GM21360 (cell line): ENCODE data around the gene IFIH1.

ENCODE experiments used
- ATAC-seq: cut with Tn5 transposase; IDR thresholded peaks from one replicate; pipeline ENCODE4 v1.9.1; 2021; ENCODE audit warnings: mild to moderate bottlenecking, moderate library complexity; ENCODE audit not compliant: unreplicated experiment

Gene IFIH1

DNA sequence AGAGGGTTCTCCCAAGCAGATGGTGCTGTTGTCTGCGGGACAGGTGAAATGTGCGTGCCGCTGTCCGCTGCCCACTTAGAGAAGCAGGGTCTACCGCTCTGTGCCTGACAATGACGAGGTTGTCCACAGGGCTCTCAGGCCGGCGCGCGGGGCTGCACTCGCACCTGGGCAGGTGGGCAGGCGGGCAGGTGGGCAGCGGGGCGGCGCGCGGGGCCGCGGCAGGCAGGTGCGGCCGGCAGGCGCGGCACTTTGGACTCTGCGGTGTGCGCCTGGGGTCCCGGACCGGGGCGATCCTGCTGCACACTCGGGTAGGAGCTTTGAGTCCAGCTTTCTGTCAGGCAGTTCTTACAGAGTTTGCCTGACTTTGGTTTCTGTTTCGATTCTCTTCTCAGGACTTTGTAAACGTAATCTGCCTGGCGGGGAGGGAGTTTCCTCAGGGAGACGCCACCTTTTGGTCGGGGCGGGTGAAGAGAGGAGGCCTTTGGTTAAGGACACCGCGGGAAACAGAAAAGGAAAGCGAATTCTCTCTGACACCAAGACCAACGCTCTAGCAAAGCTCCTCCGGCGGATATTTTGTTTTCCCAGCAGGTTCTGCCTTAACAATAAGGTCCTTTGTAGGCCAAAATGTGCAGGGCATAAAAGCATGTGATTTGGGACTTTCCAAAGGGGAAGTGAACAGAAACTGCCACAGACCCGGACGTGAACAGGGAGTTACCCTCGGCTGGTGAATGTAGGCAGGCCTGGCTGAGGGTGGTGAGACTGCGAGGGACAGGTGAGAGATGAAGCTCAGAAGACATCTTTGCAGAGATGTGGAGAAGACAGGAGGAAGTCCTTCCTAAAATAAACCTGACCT, at the start of gene IFIH1:
Gene IFIH1, minus strand, starts transcription at position 357 of the 853 bp plus-strand sequence. CDS start 377 bp downstream, outside the sequence.
- peak; percentile 85 for ATAC-seq

DNA sequence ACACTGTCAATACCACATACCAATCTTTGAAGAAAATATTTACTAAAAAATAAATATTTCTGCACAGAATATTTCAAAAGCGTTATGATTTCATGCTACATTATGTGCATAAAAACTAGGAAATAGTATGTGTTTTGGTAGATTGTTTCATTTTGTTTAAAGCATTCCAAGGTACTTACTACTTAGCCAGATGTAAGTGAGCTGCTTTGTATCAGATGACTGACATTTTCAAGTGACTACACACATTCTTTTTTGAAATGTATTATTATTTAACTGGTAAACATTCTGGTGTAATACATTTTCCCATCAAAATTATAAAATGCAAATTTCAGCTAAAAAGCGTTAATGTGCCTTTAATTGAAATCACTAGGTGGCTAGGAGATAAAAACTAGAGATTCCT, 46.9 kb upstream of the IFIH1 start:
- no peak for ATAC-seq

DNA sequence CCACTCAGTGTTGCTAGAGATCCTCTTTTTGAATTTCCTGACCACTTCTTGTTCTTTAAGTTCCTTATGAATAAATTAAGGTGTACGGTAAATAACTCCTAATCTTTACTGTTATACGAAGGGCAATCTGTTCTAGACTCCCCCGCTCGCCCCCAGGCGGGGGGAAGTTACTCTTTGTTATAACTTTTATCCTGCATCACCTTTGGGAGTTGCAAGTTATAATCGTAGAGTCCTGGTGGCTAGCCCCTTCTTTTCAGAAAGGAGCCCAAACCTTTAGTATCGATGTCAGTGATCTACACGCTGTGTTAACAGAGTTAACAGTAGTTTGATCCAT, 26.1 kb upstream of the IFIH1 start:
- no peak for ATAC-seq

DNA sequence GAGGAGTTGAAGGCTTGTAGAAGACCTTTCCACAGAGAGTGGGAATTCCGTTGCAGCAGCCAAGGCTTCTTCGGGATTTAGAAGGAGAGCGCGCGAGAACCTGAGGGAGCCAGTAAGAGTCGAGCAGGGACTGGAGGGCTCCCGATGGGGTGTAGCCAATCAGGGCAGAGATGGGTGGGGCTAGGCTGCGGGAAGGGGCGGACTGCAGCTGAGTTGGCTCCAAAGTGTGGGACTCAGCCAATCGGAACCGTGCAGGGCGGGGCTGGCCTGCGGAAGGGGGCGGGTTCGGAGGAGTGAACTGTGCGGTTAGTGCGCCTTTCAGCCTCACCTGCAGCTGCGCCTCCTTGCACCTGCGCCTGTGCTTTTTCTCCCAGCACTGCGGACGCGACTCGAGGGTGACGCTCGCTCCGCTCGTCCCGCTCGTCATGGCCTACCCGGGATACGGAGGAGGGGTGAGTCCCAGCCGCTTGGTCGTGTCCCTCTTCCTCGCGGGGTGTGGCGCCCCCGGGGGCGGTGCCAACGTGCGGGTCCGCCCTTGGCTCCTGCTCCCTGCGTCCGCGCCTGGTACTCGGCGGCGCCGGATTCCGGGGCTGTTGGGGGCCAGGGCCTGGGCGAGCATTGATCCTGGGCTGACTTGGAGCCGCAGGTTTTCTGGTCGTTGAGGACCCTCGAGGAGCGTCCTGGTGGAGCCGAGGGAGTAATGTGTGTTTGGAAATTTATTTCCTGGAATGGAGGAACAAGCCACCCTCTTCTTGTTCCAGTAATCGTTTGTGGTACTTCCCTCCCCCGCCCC, 25.5 kb upstream of the IFIH1 start, which contains the start of gene GCA:
Gene GCA, plus strand, starts transcription at position 309 of the 793 bp plus-strand sequence. Its CDS starts 117 bp downstream, at position 426.
- peak; percentile 98 for ATAC-seq

DNA sequence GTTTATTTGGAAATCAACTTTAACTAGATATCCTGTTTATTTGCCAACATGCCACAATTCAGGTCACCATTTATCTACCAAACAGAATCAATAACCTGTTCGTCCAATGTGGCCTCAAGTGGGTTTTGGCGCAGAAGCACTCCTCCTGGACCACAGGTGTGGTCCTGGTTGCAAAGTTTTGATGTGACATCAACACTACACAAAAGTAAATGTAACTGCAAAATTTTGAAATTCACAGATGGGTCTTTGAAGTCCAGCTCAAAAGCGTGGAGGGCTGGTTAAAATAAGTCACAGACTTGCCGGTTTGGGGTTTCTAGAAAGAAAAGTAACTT, 25.0 kb upstream of the IFIH1 start:
- ATAC-seq, result no peak

DNA sequence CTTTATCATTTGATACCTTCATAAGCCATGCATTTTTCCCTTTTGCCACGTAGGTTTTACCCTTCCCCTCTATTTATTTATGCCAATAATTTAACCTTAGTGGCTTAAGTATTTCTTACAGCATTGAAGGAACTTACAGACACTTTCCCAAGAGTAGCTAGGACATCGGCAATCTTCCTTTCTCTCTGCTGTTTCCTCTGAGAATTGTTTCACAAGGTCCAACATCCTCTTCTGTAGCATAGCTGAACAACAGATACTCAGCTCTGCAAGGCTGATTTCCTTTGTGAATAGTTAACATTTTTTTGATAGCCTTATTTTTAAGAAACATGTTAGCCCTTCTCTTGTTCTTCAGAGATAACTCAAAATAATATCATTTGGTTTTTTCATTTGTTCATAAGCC, 24.4 kb upstream of the IFIH1 start:
- ATAC-seq, result no peak

DNA sequence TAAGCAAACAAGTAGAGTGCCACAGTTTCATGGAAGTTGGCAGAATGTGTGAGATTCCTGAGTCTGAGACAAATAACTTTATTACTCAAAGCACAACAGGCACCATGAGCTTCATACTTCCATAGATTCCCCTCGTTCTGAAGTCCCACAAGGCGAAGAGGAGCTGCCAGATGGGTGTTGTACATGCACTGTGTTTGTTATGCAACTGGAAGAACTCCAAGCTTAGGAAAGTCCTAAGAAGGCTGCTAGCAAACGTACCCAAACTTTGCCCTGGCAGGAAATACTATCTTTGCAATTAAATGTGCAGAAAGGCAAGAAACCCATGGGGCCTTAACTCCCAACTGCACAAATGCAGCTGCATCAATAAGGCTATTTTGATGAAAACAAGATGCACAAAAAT, 23.8 kb upstream of the IFIH1 start:
- ATAC-seq, result no peak

DNA sequence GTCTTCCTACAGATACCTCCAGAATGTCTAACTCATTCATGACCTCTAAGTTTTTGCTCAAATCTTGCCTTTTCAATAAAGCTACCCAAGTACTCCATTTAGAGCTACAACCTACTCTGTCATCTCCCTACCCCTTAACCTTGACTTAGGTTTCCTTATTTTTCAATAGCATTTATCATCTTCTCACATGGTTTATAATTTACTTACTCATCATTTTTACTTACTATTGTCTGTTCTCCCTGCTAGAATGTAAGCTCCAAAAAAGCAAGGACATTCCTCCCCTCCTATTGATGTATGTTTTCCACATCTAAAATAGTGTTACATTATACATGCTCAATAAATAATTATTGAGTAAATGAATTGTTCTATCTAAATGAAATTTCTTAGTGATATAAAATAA, 22.3 kb upstream of the IFIH1 start:
- ATAC-seq, result no peak

DNA sequence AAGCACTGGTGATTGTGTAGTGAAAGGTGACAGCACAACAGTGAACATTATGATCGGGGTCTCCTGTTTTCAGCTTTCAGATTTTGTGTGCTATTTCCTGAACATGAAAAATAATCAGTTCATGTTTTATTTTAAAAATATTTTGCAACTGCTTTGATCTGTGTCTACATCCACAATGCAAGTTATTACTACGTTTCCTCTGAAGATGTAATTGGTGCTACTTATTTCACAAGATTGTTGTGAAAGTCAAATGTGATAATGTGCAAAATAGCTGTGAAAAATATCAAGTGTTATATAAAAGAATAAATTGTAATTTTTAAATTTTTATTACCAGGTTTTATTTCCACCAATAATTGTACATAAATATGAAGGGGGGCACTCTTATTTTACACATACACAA, 19.4 kb upstream of the IFIH1 start:
- ATAC-seq, result no peak

DNA sequence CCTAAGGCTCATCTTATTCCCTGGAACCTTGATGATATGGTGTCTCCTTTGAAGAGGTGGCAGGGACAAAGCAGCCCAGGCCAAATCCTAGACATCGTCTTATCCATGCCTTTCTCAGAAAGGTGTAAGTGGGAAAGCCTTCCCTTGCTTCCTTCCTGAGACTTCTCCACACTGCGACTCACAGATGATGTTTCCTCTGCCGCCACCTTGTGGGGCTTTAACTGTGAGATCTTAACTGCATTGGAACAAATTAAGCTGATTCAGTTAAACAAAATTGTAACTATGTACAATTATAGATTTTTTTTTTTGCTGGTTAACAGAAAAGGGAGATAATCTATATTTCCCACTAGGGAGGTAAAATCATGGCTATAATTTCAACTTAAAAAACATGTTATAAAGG, 15.5 kb upstream of the IFIH1 start:
- ATAC-seq, result peak; percentile 64

DNA sequence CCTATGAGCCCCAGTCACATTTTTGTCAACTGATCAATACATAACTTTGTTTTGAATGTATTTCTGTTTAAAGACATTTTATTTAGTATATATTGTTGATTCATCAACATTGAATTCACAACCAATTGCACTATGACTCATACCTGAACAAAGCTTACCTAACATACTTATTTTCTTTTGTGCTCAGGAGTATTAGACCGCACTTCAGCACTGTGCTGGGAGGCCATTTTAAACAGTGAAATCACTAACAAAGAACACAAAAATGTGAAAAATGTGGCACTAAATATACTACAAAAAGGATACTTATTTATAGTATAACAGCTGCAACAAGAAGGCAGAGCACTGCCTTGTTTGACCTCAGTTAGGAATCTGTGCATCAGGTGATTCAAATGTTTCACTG, 12.4 kb upstream of the IFIH1 start:
- ATAC-seq, result no peak

DNA sequence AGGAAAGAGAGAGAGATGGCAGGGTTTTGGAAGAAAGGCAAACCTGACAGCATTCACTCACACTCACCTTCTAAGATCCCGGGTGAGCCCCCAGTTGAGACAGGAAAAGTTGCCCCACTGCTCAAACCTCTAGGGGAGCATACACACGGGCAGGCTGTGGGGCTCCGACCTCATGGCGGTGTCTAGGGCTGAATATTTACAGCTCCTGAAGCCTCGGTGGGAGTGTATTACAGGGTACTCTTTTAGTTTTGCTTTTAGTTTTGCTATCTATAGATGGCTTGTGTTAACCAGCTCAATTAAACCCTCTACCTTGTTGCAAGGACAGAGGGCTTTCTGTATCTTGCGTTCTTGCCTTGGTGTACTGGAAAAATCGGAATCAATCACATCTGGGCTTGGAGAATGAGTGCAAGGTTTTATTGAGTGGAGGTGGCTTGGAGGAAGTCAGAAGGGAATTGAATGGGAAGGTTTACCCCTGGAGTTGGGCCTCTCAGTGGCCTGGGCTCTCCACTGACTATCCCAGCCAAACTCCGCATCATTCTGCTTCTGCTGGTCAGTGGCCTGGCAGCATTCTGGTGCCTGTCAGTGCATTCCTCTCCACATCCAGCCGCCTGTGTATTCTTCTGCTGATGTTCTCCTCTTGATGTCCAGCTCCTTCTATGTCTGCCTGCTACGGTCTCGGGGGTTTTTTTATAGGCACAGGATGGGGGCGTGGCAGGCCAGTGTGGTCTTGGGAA, 10.1 kb upstream of the IFIH1 start:
- peak; percentile 72 for ATAC-seq

DNA sequence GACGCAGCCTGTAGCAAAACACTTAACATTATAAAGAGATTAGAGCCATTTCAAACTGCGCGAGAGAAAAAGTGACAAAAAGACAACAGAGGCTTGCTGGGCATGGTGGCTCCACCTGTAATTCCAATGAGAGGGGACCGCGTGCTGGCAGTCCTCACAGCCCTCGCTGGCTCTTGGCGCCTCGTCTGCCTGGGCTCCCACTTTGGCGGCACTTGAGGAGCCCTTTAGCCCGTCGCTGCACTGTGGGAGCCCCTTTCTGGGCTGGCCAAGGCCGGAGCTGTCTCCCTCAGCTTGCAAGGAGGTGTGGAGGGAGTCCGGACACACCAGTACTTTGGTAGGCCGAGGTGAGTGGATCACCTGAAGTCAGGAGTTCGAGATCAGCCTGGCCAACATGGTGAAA, 9.3 kb upstream of the IFIH1 start:
- ATAC-seq, result no peak

DNA sequence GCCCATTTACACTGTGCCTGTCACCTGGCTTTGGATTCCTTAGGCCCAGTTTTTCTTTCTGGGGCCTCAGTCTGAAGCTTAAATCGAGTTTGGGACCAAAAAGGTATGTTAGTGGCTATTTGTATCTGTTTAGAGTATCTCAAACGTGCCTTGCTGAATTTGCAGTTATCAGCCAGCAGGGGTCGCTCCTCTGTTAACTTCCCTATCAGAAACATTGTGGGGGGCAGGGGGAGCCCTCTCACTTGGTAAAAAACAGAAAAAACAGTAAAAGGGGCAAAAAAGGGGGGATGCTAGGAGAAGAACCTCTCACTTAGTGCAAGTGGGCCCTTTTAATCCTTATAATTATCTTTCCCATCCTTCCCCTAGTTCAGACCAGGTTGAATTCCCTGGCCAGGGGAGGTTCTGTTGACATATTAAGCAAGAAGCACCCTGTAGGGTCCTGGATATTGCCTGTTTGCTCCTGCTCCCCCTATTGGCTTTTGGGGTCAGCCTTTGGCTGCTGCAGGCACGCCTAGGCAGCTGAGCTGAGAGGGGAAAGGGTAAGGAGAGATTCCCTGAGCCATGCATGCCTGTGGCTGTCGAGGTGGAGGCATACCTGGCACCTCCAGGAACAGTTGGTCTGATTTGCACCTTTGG, 8.8 kb upstream of the IFIH1 start:
- ATAC-seq, result no peak

DNA sequence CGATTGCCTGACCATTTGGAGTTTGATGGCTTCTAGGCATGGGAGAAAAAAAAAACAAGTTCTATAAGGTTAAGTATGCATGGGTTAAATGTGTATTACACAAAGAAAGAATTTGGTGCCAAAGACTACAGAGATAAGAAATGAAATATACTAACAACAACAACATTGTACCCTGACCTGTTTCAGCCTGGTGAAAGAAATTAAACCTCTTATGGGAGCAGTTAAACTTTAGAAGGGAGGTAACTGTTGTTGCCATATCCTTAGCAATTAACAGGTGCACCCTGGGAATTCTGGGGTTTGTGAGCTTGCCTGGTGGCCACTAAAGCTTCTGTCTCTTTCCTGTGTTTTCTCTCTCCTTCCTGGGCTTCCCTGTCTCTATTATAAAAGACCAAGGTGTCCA, 6.5 kb upstream of the IFIH1 start:
- no peak for ATAC-seq

DNA sequence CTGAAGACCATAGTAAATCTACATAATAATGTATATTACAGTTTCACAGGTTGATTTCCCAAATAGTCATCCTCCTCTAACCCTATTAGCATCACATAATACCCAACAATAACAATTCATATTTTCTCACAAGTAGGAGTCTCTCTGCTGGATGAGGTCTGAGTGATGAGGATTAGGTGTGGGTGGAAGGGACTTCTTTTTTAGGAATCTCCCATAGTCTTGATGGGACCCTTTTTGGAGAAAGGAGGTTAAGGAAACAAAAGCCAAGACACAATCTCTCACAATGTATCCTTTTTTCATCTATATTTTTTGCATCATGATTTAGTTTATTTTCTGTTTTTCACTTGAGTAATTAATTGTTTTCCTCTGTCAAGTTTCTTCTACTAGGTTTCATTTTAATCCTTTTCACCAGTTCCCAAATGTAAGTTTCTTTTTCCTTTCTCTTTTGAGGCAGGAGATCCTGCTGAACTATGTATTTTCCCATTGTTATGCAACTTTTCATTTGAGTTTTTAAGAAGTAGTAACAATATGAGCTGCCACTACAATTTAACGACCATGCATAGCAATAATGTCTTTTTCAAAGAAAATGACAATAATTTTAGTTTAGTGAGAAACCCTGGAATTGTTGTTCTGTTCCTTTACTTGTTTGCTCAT, 2.5 kb upstream of the IFIH1 start:
- no peak for ATAC-seq

DNA sequence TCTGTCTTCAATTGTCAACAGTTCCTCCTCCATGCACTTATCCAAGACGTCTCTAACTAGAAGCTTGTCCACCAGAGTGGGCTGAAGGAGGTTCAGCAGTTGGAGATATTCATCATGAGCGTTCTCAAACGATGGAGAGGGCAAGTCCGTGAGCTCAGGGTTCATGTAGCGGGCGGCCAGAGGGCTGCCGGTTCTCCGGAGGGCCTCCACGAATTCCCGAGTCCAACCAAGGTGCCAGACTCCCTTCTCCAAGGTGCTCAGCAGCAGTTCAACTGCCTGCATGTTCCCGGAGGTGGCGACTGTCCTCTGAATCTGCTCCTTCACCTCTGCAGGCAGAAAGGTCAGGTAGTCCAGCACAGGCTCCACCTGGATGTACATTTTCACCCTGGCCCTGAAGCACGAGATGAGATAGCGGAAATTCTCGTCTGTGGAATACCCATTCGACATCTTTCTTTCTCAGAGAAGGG, 590 bp downstream of the IFIH1 start:
- peak; percentile 2 for ATAC-seq

DNA sequence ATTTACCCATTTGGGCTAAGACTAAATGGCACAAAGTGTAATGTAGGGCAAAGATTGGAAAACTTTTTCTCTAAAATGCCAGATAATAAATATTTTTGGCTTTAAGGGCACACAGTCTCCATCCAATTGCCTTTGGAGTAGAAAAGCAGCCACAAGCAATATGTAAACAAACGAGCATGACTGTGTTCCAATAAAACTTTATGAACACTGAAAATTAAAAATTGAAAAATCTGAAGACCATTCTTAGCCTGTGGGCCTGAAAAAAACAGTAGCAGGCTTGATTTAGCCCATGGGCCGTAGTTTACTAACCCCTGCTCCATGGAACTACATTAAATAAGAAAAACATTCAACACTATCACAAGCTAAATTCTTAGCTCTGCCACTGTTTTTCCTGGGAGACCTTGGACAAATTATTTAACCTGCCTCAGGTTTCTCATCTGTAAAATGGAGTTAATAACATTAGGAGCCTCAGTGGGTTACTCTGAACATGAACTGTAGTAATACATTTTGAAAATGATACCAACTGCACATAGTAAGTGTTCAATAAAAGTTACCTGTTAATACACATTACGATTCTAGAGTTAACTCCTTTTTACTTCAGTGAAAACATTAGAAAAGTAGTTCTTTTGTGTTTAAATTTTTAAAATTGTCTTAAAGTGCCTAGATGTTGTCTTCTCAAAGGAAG, 1.3 kb downstream of the IFIH1 start:
- ATAC-seq, result no peak

DNA sequence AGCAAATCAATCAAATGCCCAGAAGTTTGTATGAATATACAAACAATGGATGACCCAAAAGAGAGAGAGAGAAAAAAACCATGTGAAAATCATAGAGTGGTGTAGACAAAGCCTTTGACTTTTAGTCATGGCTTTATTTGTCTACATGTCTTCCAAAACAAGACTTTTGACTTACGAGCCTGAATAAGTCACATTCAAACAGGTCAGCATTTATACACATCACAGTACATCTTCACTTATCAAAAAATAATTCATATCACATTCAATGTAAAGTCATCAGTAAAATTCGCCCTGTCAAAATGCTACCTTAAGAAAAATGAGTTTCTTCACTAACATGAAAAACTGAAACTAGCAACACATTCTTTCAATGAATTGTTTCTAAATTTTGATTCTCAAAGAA, 1.9 kb downstream of the IFIH1 start:
- no peak for ATAC-seq

DNA sequence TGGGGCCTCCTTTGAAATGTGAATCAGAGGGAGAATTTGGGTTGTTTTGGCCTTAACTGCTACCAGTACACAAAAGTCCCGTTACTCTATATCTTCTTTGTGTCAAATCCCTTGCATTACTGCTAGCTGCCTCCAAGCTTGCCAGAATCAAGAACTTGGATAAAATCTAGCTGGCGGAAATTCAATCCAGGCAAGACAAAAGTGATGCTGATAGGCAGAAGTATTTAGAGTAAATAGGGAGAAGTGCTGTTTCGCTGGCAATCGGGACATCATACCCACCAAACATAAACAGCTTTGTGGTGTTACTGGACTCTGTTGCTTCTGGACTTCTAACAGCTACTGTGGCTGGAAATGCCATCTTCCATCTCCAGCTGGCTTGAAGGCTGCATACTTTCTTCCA, 2.5 kb downstream of the IFIH1 start:
- ATAC-seq, result no peak
